ENCODE data around the gene MS4A13.

Gene MS4A13

DNA sequence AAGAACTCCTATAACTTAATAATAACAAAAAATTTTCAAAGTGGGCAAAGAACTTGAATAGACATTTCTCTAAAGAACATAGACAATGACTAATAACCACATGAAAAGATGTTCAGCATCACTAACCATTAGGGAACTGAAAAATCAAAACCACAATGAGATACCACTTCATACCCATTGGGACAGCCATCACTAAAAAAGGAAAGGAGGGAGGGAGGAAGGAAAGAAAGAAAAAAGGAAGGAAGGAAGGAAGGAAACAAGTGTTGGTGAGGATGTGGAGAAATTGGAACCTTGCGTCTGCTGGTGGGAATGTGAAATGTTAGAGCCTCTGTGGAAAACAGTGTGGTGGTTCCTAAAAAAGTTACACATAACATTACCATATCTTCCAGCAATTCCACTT, 55.8 kb downstream of the MS4A13 start:
- peak; percentile 5 for DNase-seq (ENCODE audit: low read depth)
- H3K4me3 ChIP-seq (ENCODE audit: low read depth, low read length) = no peak overlapping the region
- TF ChIP-seq, protein P1, sequence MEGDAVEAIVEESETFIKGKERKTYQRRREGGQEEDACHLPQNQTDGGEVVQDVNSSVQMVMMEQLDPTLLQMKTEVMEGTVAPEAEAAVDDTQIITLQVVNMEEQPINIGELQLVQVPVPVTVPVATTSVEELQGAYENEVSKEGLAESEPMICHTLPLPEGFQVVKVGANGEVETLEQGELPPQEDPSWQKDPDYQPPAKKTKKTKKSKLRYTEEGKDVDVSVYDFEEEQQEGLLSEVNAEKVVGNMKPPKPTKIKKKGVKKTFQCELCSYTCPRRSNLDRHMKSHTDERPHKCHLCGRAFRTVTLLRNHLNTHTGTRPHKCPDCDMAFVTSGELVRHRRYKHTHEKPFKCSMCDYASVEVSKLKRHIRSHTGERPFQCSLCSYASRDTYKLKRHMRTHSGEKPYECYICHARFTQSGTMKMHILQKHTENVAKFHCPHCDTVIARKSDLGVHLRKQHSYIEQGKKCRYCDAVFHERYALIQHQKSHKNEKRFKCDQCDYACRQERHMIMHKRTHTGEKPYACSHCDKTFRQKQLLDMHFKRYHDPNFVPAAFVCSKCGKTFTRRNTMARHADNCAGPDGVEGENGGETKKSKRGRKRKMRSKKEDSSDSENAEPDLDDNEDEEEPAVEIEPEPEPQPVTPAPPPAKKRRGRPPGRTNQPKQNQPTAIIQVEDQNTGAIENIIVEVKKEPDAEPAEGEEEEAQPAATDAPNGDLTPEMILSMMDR (IDR thresholded peaks at IDR 0.05; ENCODE audit: low read depth, low read length, missing control alignments) = no peak

DNA sequence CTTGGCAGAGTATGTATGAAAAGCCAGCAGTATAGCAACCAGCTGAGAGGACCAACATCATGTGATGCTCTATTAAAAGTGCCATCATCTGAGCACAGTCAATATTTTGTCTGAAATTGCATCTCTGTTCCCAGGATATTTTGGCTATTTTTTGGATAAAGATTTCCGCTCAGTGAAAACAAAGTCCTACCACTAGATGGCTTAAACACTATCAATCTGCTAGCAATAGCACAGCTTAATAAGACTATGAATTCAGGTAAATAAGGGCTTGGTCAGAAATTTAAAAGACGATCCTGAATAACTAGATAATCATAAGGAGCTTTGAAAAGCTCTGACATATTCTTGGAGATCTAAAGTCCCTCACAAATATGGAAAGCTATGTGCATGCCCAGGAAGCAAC, 74.4 kb downstream of the MS4A13 start:
- TF ChIP-seq, protein P1 (IDR thresholded peaks at IDR 0.05; ENCODE audit: low read depth, low read length, missing control alignments) = peak; percentile 21
- DNase-seq (ENCODE audit: low read depth) = no peak
- no peak overlapping the region for H3K4me3 ChIP-seq (ENCODE audit: low read depth, low read length)
